Measurements from ENCODE around the gene CLSTN2.

The CLSTN2 gene

GRCh38 chr3:140007911-140008869 is 73.2 kb downstream of the CLSTN2 start:
- no peaks in the 10 kb centered on the region for H3K36me3 Mint-ChIP-seq
- H3K4me3 Mint-ChIP-seq: no peak overlapping the region
- peaks cover 2% of the 10 kb centered on the region for H3K27me3 Mint-ChIP-seq
- H3K27ac Mint-ChIP-seq: no peak overlapping the region
- H3K9me3 Mint-ChIP-seq (ENCODE audit: low read depth): no peaks in the 10 kb centered on the region
- no peaks in the 10 kb centered on the region for H3K4me1 Mint-ChIP-seq (ENCODE audit: low read depth)

DNA sequence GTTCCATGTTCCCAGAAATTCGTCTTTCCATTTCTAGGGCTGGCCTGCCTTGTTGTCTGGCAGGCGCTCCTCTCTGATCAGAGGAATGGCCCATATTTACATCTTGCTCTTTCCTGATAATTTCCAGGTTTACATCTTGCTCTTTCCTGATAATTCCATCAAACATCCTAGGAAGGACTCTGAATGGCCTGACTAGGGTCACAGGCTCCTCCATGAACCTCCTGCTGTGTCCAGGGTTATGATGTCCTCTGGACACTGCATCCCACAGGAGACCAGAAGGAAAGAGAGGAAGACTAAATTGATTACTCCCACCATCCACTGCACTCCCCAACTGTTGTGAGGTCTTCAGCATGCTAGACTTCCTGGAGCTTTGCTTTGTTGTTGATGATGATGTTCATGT is 75.4 kb downstream of the CLSTN2 start:
- no peaks in the 10 kb centered on the region for H3K4me1 Mint-ChIP-seq (ENCODE audit: low read depth)
- no peak overlapping the region for H3K4me3 Mint-ChIP-seq
- no peak overlapping the region for H3K27ac Mint-ChIP-seq
- no peaks in the 10 kb centered on the region for H3K9me3 Mint-ChIP-seq (ENCODE audit: low read depth)
- H3K36me3 Mint-ChIP-seq: no peaks in the 10 kb centered on the region
- H3K27me3 Mint-ChIP-seq: peaks cover 2% of the 10 kb centered on the region

DNA sequence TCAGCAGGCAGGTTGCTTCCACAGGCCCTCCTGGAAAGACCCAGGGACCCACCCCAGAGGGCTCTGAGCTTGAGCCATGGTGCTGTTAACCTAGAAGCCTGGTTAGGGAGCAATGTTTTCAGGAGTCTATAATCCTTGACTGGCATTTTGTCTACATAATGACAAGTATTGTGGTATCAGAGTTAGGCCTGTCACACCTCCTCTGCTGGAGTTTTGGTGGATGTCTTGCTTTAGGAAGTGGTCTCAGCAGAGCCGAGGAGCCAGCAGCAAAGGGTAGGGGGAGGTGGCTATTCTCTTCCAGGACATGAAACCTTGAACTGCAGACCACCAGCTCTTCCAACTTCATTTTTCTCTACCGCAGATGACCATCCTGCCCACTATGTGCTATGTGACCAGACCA is 76.1 kb downstream of the CLSTN2 start:
- Mint-ChIP-seq H3K9me3 (ENCODE audit: low read depth) (no peaks in the 10 kb centered on the region), H3K27ac (no peak overlapping the region), H3K4me1 (ENCODE audit: low read depth) (no peaks in the 10 kb centered on the region), H3K36me3 (no peaks in the 10 kb centered on the region), H3K4me3 (no peak overlapping the region), H3K27me3 (peaks cover 2% of the 10 kb centered on the region)

- H3K4me3 Mint-ChIP-seq: no peak overlapping the region
- H3K27ac Mint-ChIP-seq: no peak overlapping the region
- no peaks in the 10 kb centered on the region for H3K9me3 Mint-ChIP-seq (ENCODE audit: low read depth)
- peaks cover 2% of the 10 kb centered on the region for H3K27me3 Mint-ChIP-seq
- no peaks in the 10 kb centered on the region for H3K36me3 Mint-ChIP-seq
- H3K4me1 Mint-ChIP-seq (ENCODE audit: low read depth): no peaks in the 10 kb centered on the region
Measured at GRCh38 chr3:140011611-140012277, 76.8 kb downstream of the CLSTN2 start.

DNA sequence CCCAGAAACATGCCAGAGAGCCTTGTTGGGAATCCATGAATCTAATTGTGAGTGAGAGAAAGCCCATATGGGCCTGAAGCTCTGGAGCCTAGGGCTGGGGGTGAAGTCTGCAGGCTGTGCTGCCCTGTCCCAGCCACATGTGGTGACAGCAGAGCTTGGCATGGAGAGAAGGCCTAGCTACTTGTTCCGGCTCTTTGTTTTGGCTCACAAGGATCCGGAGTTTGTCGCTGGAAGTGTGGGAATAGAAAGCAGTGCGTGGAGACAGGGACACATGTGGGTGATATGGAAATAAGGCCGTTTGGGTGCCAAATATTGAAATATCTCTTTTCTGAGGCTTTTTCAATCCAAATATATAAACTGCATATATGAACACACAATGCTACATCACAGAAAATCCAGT is 78.2 kb downstream of the CLSTN2 start:
- H3K27ac Mint-ChIP-seq: no peak overlapping the region
- H3K36me3 Mint-ChIP-seq: no peaks in the 10 kb centered on the region
- peaks cover 2% of the 10 kb centered on the region for H3K27me3 Mint-ChIP-seq
- no peaks in the 10 kb centered on the region for H3K4me1 Mint-ChIP-seq (ENCODE audit: low read depth)
- no peak overlapping the region for H3K4me3 Mint-ChIP-seq
- no peaks in the 10 kb centered on the region for H3K9me3 Mint-ChIP-seq (ENCODE audit: low read depth)

- Mint-ChIP-seq H3K4me1 (ENCODE audit: low read depth) (no peaks in the 10 kb centered on the region), H3K27ac (no peak overlapping the region), H3K36me3 (no peaks in the 10 kb centered on the region), H3K9me3 (ENCODE audit: low read depth) (no peaks in the 10 kb centered on the region), H3K27me3 (no peaks in the 10 kb centered on the region), H3K4me3 (no peak overlapping the region)
Measured at GRCh38 chr3:140014831-140015495, 80.0 kb downstream of the CLSTN2 start.

DNA sequence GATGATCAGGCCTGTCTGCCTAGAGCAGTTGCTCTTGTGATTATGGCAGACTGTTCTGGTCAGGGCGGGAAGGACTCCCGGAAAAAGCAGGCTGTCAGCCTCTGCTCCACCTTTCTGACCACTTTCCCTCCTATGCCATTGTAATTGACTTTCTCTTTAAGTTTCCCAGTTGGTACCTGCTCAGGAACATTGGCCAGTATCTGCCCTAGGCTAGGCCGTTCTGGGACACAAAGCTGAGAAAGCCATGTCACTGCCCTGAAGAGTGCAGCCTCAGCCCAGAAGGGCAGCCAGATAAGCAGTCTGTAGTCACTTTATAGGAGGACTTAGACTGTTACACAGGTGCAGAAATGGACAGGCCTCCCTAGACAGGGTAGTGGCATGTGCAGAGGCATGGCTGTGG is 80.8 kb downstream of the CLSTN2 start:
- Mint-ChIP-seq H3K9me3 (ENCODE audit: low read depth) (no peaks in the 10 kb centered on the region), H3K4me1 (ENCODE audit: low read depth) (no peaks in the 10 kb centered on the region), H3K27me3 (no peaks in the 10 kb centered on the region), H3K27ac (no peak overlapping the region), H3K36me3 (no peaks in the 10 kb centered on the region), H3K4me3 (no peak overlapping the region)

GRCh38 chr3:140018556-140018955 is 83.6 kb downstream of the CLSTN2 start:
- H3K9me3 Mint-ChIP-seq (ENCODE audit: low read depth): no peaks in the 10 kb centered on the region

DNA sequence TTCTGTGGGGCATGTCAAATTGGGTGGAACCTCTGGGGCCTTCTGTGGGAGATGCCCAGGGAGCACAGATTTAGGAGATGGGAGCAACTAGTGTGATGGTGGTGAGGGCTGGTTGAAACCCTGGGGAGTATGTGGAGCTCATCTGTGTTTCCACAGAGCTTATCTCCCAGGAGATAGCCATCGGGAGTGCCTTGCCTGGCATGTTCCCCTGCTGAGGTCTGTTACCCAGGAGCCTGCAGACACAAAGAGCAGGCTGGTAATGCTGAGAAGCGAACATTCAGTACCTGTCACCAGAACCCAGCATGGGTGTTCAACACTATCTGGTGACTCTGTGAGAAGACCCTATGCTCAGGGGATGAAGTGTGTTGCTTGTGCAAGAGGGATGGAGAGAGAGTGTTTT is 85.0 kb downstream of the CLSTN2 start:
- no peaks in the 10 kb centered on the region for H3K4me1 Mint-ChIP-seq (ENCODE audit: low read depth)
- H3K27ac Mint-ChIP-seq: no peak overlapping the region
- H3K27me3 Mint-ChIP-seq: peaks cover 4% of the 10 kb centered on the region
- no peaks in the 10 kb centered on the region for H3K36me3 Mint-ChIP-seq
- H3K9me3 Mint-ChIP-seq (ENCODE audit: low read depth): no peaks in the 10 kb centered on the region
- H3K4me3 Mint-ChIP-seq: no peak overlapping the region

More at GRCh38 chr3:140018556-140018955, 83.6 kb downstream of the CLSTN2 start:
- Mint-ChIP-seq H3K4me3 (no peak overlapping the region), H3K4me1 (ENCODE audit: low read depth) (no peaks in the 10 kb centered on the region), H3K27ac (no peak overlapping the region), H3K27me3 (peaks cover 4% of the 10 kb centered on the region), H3K36me3 (no peaks in the 10 kb centered on the region)

- Mint-ChIP-seq H3K27me3 (peaks cover 4% of the 10 kb centered on the region), H3K4me3 (no peak overlapping the region), H3K36me3 (no peaks in the 10 kb centered on the region), H3K4me1 (ENCODE audit: low read depth) (no peaks in the 10 kb centered on the region), H3K27ac (no peak overlapping the region), H3K9me3 (ENCODE audit: low read depth) (no peaks in the 10 kb centered on the region)
Measured at GRCh38 chr3:140020541-140020940, 85.6 kb downstream of the CLSTN2 start.

GRCh38 chr3:140021269-140021668 is 86.3 kb downstream of the CLSTN2 start:
- Mint-ChIP-seq H3K4me1 (ENCODE audit: low read depth) (no peaks in the 10 kb centered on the region), H3K9me3 (ENCODE audit: low read depth) (no peaks in the 10 kb centered on the region), H3K27me3 (peaks cover 4% of the 10 kb centered on the region), H3K4me3 (no peak overlapping the region), H3K36me3 (no peaks in the 10 kb centered on the region), H3K27ac (no peak overlapping the region)

DNA sequence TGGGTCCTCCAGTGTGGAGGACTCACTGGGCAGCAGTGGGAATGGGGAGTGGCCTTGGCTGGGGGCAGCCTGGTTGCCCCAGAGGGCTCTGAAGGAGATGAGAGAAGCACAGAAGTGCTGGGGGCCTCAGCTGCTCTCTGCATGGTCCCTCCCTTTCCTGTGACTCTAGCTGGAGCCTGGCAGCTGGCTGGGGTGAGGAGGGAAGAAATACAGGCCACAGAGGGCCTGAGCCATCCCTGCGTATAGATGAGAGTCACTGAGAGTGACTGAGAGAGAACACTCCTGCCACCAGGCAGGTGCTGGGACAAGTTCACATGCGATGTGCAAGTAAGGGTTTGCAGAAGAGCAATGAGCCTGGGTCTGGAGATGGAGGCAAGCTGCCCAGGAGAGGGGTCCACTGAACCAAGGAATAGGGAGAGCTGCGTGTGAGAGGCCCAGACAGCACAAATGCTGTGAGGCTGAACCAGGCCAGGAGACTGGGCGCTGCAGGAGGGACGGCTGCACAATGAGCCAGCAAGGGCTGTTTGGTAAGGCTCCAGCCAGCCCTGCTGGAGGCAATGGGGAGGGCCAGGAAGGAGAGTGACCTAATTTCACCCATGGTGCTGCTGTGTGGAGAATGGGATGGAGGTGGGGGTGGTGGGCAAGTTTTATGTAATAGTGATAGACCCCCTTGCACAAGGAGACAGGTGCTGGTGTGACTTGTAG is 87.2 kb downstream of the CLSTN2 start:
- Mint-ChIP-seq H3K27me3 (peaks cover 4% of the 10 kb centered on the region), H3K4me1 (ENCODE audit: low read depth) (no peaks in the 10 kb centered on the region), H3K27ac (no peak overlapping the region)

DNA sequence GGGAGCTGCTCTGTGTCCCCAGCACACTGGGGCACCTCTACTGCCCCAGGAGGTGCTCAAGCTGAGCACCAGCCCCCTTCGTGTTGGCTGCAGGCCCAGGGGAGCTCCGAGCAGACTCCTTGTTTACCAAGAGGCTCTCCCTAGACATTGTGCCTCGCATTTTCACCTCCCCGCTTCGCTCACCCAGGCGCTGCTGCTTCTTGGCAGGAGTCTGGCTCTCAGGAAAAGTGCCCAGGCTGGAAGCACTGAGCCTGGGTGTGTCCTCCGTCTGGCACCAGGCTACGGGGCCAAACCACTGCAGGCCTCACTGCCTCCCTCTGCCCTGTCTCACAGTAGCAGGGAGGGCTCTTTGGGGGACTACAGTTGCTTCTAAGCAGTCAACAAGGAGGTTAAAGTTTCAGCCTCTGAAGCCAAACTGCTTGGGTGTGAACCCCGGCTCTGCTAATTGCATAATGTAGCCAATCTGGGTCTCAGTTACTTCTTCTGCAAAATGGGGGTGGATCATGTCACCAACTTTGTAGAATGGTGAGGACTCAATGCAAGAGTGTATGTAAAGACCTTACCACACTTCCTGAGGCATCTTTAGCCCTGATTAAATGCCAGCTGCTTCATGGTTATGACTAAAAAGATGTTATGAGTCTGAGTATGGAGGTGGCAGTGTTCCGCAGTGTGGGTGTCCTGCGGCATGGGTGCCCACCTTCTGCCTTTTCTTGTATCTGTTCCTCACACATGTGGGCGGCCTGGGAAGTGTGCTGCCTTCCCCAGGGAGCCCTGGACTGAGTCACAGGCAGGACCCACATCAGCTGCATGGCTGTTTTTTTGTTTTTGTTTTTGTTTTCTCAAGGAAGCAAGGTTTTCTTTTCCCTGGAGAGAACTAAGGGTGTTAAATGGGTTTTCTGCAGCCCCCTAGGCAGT is 88.9 kb downstream of the CLSTN2 start:
- Mint-ChIP-seq H3K9me3 (ENCODE audit: low read depth) (no peaks in the 10 kb centered on the region), H3K36me3 (no peaks in the 10 kb centered on the region), H3K4me1 (ENCODE audit: low read depth) (no peaks in the 10 kb centered on the region), H3K4me3 (no peak overlapping the region), H3K27ac (no peak overlapping the region), H3K27me3 (peaks cover 4% of the 10 kb centered on the region)

More for the DNA sequence above, 87.2 kb downstream of the CLSTN2 start:
- Mint-ChIP-seq H3K36me3 (no peaks in the 10 kb centered on the region), H3K4me3 (no peak overlapping the region), H3K9me3 (ENCODE audit: low read depth) (no peaks in the 10 kb centered on the region)

GRCh38 chr3:140031170-140031569 is 96.2 kb downstream of the CLSTN2 start:
- H3K4me3 Mint-ChIP-seq: no peak overlapping the region
- no peak overlapping the region for H3K27ac Mint-ChIP-seq
- H3K36me3 Mint-ChIP-seq: no peaks in the 10 kb centered on the region
- H3K9me3 Mint-ChIP-seq (ENCODE audit: low read depth): no peaks in the 10 kb centered on the region
- no peaks in the 10 kb centered on the region for H3K4me1 Mint-ChIP-seq (ENCODE audit: low read depth)
- H3K27me3 Mint-ChIP-seq: peaks cover 4% of the 10 kb centered on the region
